Activated CD8-positive, alpha-beta memory T cell treated with anti-CD3 and anti-CD28 coated beads for 1 hour (primary cell): ENCODE results near the gene NDRG4.

Experiments used
- DNase-seq, 2 donors: peaks; one replicate each; pipeline ENCODE4 v3.0.0-alpha.2; 2020; ENCODE audit warnings: low read depth in 1 of 2; ENCODE audit errors: extremely low read depth in 1 of 2

NDRG4 gene

GRCh38 chr16:58537124-58537906, 37.4 kb downstream of the NDRG4 start:
- no peak for DNase-seq

- DNase-seq, result no peak
Observed at GRCh38 chr16:58541711-58542110, 41.8 kb downstream of the NDRG4 start.

GRCh38 chr16:58542291-58542690, 42.3 kb downstream of the NDRG4 start:
- no peak for DNase-seq

GRCh38 chr16:58543685-58544084, 43.7 kb downstream of the NDRG4 start:
- DNase-seq, result no peak

GRCh38 chr16:58548378-58548777, 48.4 kb downstream of the NDRG4 start:
- no peak for DNase-seq

- DNase-seq, result no peak
Observed at GRCh38 chr16:58551496-58551895, 51.6 kb downstream of the NDRG4 start.

- no peak for DNase-seq
Observed at GRCh38 chr16:58556678-58557077, 56.7 kb downstream of the NDRG4 start.
